Suppressor macrophage (primary cell): ENCODE measurements around the gene ADORA2A.

Experiments
- DNase-seq, 4 experiments: peaks; one replicate each; pipeline ENCODE4 v3.0.0-alpha.2; 2020 to 2022

ADORA2A gene

GRCh38 chr22:24433828-24434470 is 6.5 kb downstream of the ADORA2A start:
- DNase-seq, result peak; percentile 75 to 90 (median 80)

GRCh38 chr22:24434471-24435322 is 7.3 kb downstream of the ADORA2A start:
- peak; percentile 64 to 90 (median 78) for DNase-seq

GRCh38 chr22:24435323-24435645 is 7.9 kb downstream of the ADORA2A start:
- no peak for DNase-seq

- no peak for DNase-seq
These were observed 8.5 kb downstream of the ADORA2A start for GRCh38 chr22:24435861-24436371.

GRCh38 chr22:24436553-24436952 is 9.2 kb downstream of the ADORA2A start:
- DNase-seq, result peak in 1 of 4 experiments; percentile 3

- no peak for DNase-seq
These were observed 9.7 kb downstream of the ADORA2A start for GRCh38 chr22:24437091-24437490.

GRCh38 chr22:24437741-24438328 is 10.4 kb downstream of the ADORA2A start:
- DNase-seq, result peak in 1 of 4 experiments; percentile 19

GRCh38 chr22:24440270-24440717 is 12.9 kb downstream of the ADORA2A start:
- DNase-seq, result peak; percentile 43 to 66 (median 57)

GRCh38 chr22:24440718-24441405 is 13.5 kb downstream of the ADORA2A start:
- DNase-seq, result peak in 1 of 4 experiments; percentile 2

- no peak for DNase-seq
These were observed 14.3 kb downstream of the ADORA2A start for GRCh38 chr22:24441406-24442351.

- DNase-seq, result no peak
These were observed 14.9 kb downstream of the ADORA2A start for GRCh38 chr22:24442352-24442744.

- no peak for DNase-seq
These were observed 16.3 kb downstream of the ADORA2A start for GRCh38 chr22:24443668-24444067.

GRCh38 chr22:24444251-24444650 is 16.9 kb downstream of the ADORA2A start:
- no peak for DNase-seq

GRCh38 chr22:24444729-24445466 is 17.5 kb downstream of the ADORA2A start:
- DNase-seq, result no peak

- DNase-seq, result peak in 1 of 4 experiments; percentile 22
These were observed 18.3 kb downstream of the ADORA2A start for GRCh38 chr22:24445481-24446259.

- DNase-seq, result no peak
These were observed 18.8 kb downstream of the ADORA2A start for GRCh38 chr22:24446260-24446611.

- DNase-seq, result no peak
These were observed 23.2 kb downstream of the ADORA2A start for GRCh38 chr22:24450610-24451009.

- DNase-seq, result no peak
These were observed 23.8 kb downstream of the ADORA2A start for GRCh38 chr22:24451162-24451561.

GRCh38 chr22:24453853-24454252 is 26.5 kb downstream of the ADORA2A start:
- no peak for DNase-seq

- DNase-seq, result no peak
These were observed 27.6 kb downstream of the ADORA2A start for GRCh38 chr22:24455039-24455438.
